Psoas muscle (tissue), 8 donors: ENCODE data around the gene ZSCAN30. TPM values are rescaled to one million over a fixed set of nuclear protein-coding genes. Genes with fewer than 3 reads are reported as not detected.

Experiments
- ATAC-seq, 4 donors: fragments of 200-7000 bp; cut with Tn5 transposase; one replicate each; pipeline ENCODE4 v1.9.1; 2020; ENCODE audit warnings: moderate library complexity in 3 of 4, mild to moderate bottlenecking in 2 of 4
- DNase-seq, 2 donors: peaks; one replicate each; pipeline ENCODE4 v3.0.0-alpha.2; 2020
- H3K27ac ChIP-seq: fragments of 200-600 bp; one replicate; pipeline ENCODE4 v1.8.0; 2022
- H3K27me3 ChIP-seq, 3 donors: fragments of 200-600 bp in 1 of 3; one replicate each; pipeline versions ENCODE4 v1.6.1 to v1.8.0; 2013 to 2022; ENCODE audit warnings: low read length in 2 of 3, mild to moderate bottlenecking in 2 of 3, moderate library complexity in 1 of 3; ENCODE audit not compliant: insufficient read depth in 3 of 3
- H3K36me3 ChIP-seq, 2 donors: fragments of 200-600 bp in 1 of 2; one replicate each; pipeline versions ENCODE4 v1.6.1 to v1.8.0; 2013 to 2022; ENCODE audit warnings: low read depth in 1 of 2, mild to moderate bottlenecking in 1 of 2, moderate library complexity in 1 of 2; ENCODE audit not compliant: insufficient read depth in 1 of 2
- H3K4me1 ChIP-seq: fragments of 200-600 bp; one replicate; pipeline ENCODE4 v1.8.0; 2022
- H3K4me3 ChIP-seq: fragments of 200-600 bp; one replicate; pipeline ENCODE4 v1.8.0; 2022; ENCODE audit warnings: mild to moderate bottlenecking
- H3K9me3 ChIP-seq: fragments of 200-600 bp; one replicate; pipeline ENCODE4 v1.8.0; 2022
- CTCF ChIP-seq: fragments of 200-600 bp; IDR thresholded peaks from one replicate; pipeline ENCODE4 v1.8.0; 2022; ENCODE audit warnings: antibody characterized with exemption
- WGBS, 3 donors: extraction: QIAGEN DNeasy Blood & Tissue Kit; methylation state at CpG; one replicate each; pipeline versions ENCODE4 v1.1.6 to v1.1.7; 2013; 5-methylcytosine and 5-hydroxymethylcytosine counted together
- intact Hi-C, 2 donors: fragments of 100-400 bp; cut with DNase I; formaldehyde crosslinking; loops; one replicate each; pipeline versions ENCODE4 v1.11.0 to v1.14.2; 2022
- polyA plus RNA-seq, 3 donors: library from polyadenylated mRNA; stranded (reverse); fragments of 200-250 nt; gene quantifications; one replicate each; pipeline ENCODE4 v1.2.3, GENCODE V29; 2013
- total RNA-seq, 4 donors: library from RNA; stranded (reverse); fragmentation: NEBNext Ultra II Directional in 2 of 4; extraction: Animal tissue kit (Norgen Biotek cat#: 25700) in 2 of 4; gene quantifications; one replicate each; pipeline versions ENCODE4 v1.2.1 to v1.2.4, GENCODE V29; 2021 to 2023
- donor health status: healthy with polysubstance abuse.
- donor health status: DM: no; HTN: no; CAD: no; lungs with moderate emphysema.
- donor health status: Bipolar disorder and iron deficiency.
- donor health status: healthy.
- donor health status: DM: yes; HTN: yes; CAD: no.
- donor health status: DM: no; HTN: no; CAD: no.
- donor health status: DM: no; HTN: no; CAD: no.
- donor health status: DM: yes; HTN: yes; CAD: no.

ZSCAN30 gene
- total and polyA plus RNA-seq, 7 donors, result 3.0 to 12.2 (median 8.8) TPM

GRCh38 chr18:35284841-35285240, 5.2 kb downstream of the ZSCAN30 start:
- intact Hi-C loops, result loop anchor here in 1 of 2 donors (5.0 kb wide), 1 partner anchor 43 kb away; the partner anchor contains the start of gene ZNF397
- H3K36me3 ChIP-seq, result peaks cover 0 to 4% of the 10 kb centered on the region in 2 donors
- peaks cover 15% of the 10 kb centered on the region for H3K4me1 ChIP-seq
- H3K4me3 ChIP-seq, result no peak overlapping the region
- no peaks in the 10 kb centered on the region for H3K9me3 ChIP-seq
- H3K27ac ChIP-seq, result no peak overlapping the region
- DNase-seq, result no peak
- TF ChIP-seq CTCF, result no peak
- H3K27me3 ChIP-seq, result no peaks in the 10 kb centered on the region
- ATAC-seq, result no peak
- 55 to 90% (median 65%) methylated on average over 3 of the region's 3 CpGs for WGBS, 3 donors

- Histone ChIP-seq H3K4me1 (peaks cover 15% of the 10 kb centered on the region), H3K36me3 (peaks cover 0 to 4% of the 10 kb centered on the region in 2 donors), H3K27me3 (no peaks in the 10 kb centered on the region), H3K27ac (no peak overlapping the region), H3K9me3 (no peaks in the 10 kb centered on the region), H3K4me3 (no peak overlapping the region)
- DNase-seq (no peak), ATAC-seq (peak in 1 of 4 donors; percentile 10)
- intact Hi-C loops, result no loop called here
- TF ChIP-seq CTCF, result no peak
- 93 to 98% (median 94%) methylated on average over 5 to 7 of the region's 7 CpGs for WGBS, 3 donors
Measured at GRCh38 chr18:35283923-35284794, 5.9 kb downstream of the ZSCAN30 start.

GRCh38 chr18:35282353-35282752, 7.7 kb downstream of the ZSCAN30 start:
- no peaks in the 10 kb centered on the region for H3K9me3 ChIP-seq
- H3K4me1 ChIP-seq, result peaks cover 10% of the 10 kb centered on the region
- WGBS, 3 donors, result 80 to 92% (median 91%) methylated on average over 1 of the region's 1 CpG
- H3K27me3 ChIP-seq, result no peaks in the 10 kb centered on the region
- H3K36me3 ChIP-seq, result peaks cover 0 to 4% of the 10 kb centered on the region in 2 donors
- ATAC-seq, result peak in 1 of 4 donors; percentile 58
- no peak for DNase-seq
- TF ChIP-seq CTCF, result no peak
- H3K4me3 ChIP-seq, result no peak overlapping the region
- intact Hi-C loops, result no loop called here
- H3K27ac ChIP-seq, result no peak overlapping the region

- peaks cover 10% of the 10 kb centered on the region for H3K4me1 ChIP-seq
- no peak for TF ChIP-seq CTCF
Measured at GRCh38 chr18:35278969-35279368, 11.1 kb downstream of the ZSCAN30 start.

More at GRCh38 chr18:35278969-35279368, 11.1 kb downstream of the ZSCAN30 start:
- Histone ChIP-seq H3K27me3 (no peaks in the 10 kb centered on the region), H3K9me3 (no peaks in the 10 kb centered on the region), H3K4me3 (no peak overlapping the region), H3K36me3 (no peaks in the 10 kb centered on the region), H3K27ac (no peak overlapping the region)
- ATAC-seq (no peak), DNase-seq (no peak)
- intact Hi-C loops, result no loop called here
